Neural cell (in vitro differentiated cells): ENCODE measurements around the gene HIVEP3.

Experiments used
- EZH2 ChIP-seq: fragments of 200-600, 300-800 bp; shearing (Covaris generic), sonication (generic); IDR thresholded peaks from 2 replicates; pipeline ENCODE4 v1.6.1; 2014; ENCODE audit warnings: antibody characterized with exemption, low read length, borderline replicate concordance, mild to moderate bottlenecking; ENCODE audit not compliant: insufficient read depth, poor library complexity, severe bottlenecking
- RAD21 ChIP-seq: fragments of 450-650 bp; conservative IDR thresholded peaks from 2 replicates; pipeline ENCODE4 v1.6.1; 2014; ENCODE audit warnings: antibody characterized with exemption, mild to moderate bottlenecking, moderate library complexity

DNA sequence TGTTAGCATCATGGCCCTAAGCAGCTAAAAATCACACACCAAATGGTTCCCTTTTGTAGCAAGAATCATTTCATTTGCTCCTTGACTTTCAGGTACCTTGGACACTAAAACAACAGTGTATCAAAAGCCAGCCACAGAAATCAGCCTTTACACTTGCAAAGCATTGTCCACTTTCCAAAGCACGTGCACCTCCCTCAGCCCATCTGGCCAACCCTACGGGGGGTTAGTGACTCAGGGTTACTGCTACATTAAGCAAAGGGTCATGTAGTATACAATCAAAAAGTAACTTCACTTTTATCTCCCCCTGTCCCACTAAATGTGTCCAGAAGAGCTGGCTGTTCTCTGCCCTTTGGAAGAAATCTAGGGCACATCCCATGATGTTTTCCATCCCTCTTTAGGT is 149.7 kb downstream of the HIVEP3 start:
- TF ChIP-seq EZH2 (no peak), RAD21 (no peak)
